HCT116 (cell line): ENCODE measurements around the gene LIPH.

Source experiments
- EGR1 ChIP-seq: IDR thresholded peaks from 2 replicates; pipeline ENCODE4 v1.6.1; 2012; ENCODE audit warnings: low read depth
- POLR2A ChIP-seq: IDR thresholded peaks from 2 replicates; pipeline ENCODE4 v1.7.0; 2011; ENCODE audit warnings: borderline replicate concordance; ENCODE audit not compliant: insufficient read depth, insufficient read length; ENCODE audit errors: extremely low read depth
- POLR2AphosphoS5 ChIP-seq: IDR thresholded peaks from 2 replicates; pipeline ENCODE4 v1.6.1; 2011; ENCODE audit warnings: mild to moderate bottlenecking, low read depth, low read length, moderate library complexity
- SIN3A ChIP-seq: IDR thresholded peaks from 2 replicates; pipeline ENCODE4 v1.6.1; 2012; ENCODE audit warnings: low read depth
- TCF7L2 ChIP-seq: IDR thresholded peaks from 2 replicates; pipeline ENCODE4 v1.7.0; 2011; ENCODE audit warnings: borderline replicate concordance, inconsistent platforms; ENCODE audit not compliant: insufficient read depth, insufficient read length; ENCODE audit errors: extremely low read depth
- TF ChIP-seq, protein P1 (sequence below), 3 experiments: fragments of 200-600 bp in 1 of 3; sonication (generic) in 1 of 3; IDR thresholded peaks in 2 of 3; conservative IDR thresholded peaks in 1 of 3; 2 replicates each; pipeline ENCODE4 v1.5.1; 2012 to 2017; ENCODE audit warnings: low read depth in 2 of 3, low read length in 2 of 3, antibody characterized with exemption in 1 of 3, borderline replicate concordance in 1 of 3, control low read depth in 1 of 3, mild to moderate bottlenecking in 1 of 3, mixed read lengths in 1 of 3, mixed run types in 1 of 3, moderate library complexity in 1 of 3; ENCODE audit not compliant: insufficient read depth in 1 of 3

DNA sequence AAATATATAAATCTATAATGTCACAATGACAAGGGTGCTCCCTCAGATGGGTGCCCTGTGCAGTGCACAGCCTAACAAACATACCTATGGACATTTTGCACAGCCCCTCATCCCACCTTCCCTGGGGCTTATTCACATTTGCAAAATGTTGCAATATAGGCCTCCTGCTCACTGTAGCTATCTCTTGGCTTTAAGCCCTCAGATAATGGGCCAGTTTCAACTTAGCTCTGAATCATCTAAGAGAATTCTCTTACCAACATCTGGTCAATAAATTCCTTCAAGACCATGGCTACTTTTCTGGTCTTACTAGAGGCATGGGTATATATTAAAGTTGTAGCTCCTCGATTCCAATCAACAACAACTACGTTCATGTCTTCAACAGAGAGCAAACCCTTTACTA lies 17.9 kb downstream of the LIPH start:
- no peak for TF ChIP-seq EGR1
- TF ChIP-seq POLR2A: no peak
- TF ChIP-seq POLR2AphosphoS5: no peak
- TF ChIP-seq, protein P1, sequence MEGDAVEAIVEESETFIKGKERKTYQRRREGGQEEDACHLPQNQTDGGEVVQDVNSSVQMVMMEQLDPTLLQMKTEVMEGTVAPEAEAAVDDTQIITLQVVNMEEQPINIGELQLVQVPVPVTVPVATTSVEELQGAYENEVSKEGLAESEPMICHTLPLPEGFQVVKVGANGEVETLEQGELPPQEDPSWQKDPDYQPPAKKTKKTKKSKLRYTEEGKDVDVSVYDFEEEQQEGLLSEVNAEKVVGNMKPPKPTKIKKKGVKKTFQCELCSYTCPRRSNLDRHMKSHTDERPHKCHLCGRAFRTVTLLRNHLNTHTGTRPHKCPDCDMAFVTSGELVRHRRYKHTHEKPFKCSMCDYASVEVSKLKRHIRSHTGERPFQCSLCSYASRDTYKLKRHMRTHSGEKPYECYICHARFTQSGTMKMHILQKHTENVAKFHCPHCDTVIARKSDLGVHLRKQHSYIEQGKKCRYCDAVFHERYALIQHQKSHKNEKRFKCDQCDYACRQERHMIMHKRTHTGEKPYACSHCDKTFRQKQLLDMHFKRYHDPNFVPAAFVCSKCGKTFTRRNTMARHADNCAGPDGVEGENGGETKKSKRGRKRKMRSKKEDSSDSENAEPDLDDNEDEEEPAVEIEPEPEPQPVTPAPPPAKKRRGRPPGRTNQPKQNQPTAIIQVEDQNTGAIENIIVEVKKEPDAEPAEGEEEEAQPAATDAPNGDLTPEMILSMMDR (IDR thresholded peaks at IDR 0.05 in 2 of 3, conservative IDR thresholded peaks at IDR 0.05 in 1 of 3; ENCODE audit: borderline replicate concordance in 1 of 3, insufficient read depth in 1 of 3, low read depth in 2 of 3, low read length in 2 of 3): no peak
- TF ChIP-seq TCF7L2: no peak
- TF ChIP-seq SIN3A: no peak
